ENCODE results near the gene DLEC1.
"Not testable (repeated sequence)": the region's sequence is repeated elsewhere in the genome, so short reads cannot be mapped to it uniquely, and the experiment has no call there.

Gene DLEC1

GRCh38 chr3:38084334-38085310 lies 45.6 kb downstream of the DLEC1 start:
- DNase-seq (ENCODE audit: low read depth) = no peak

GRCh38 chr3:38085311-38085942 lies 46.4 kb downstream of the DLEC1 start:
- no peak for DNase-seq (ENCODE audit: low read depth)

- DNase-seq (ENCODE audit: low read depth) = no peak
Observed at GRCh38 chr3:38085943-38086324, 46.9 kb downstream of the DLEC1 start.

- no peak for DNase-seq (ENCODE audit: low read depth)
Observed at GRCh38 chr3:38086496-38086895, 47.5 kb downstream of the DLEC1 start.

- DNase-seq (ENCODE audit: low read depth) = not testable (repeated sequence)
Observed at GRCh38 chr3:38087278-38087677, 48.3 kb downstream of the DLEC1 start.

- no peak for DNase-seq (ENCODE audit: low read depth)
Observed at GRCh38 chr3:38088126-38089078, 49.4 kb downstream of the DLEC1 start.

GRCh38 chr3:38089163-38089562 lies 50.2 kb downstream of the DLEC1 start:
- DNase-seq (ENCODE audit: low read depth) = no peak

- no peak for DNase-seq (ENCODE audit: low read depth)
Observed at GRCh38 chr3:38090453-38090852, 51.4 kb downstream of the DLEC1 start.

- DNase-seq (ENCODE audit: low read depth) = no peak
Observed at GRCh38 chr3:38094999-38095398, 56.0 kb downstream of the DLEC1 start.

- DNase-seq (ENCODE audit: low read depth) = no peak
Observed at GRCh38 chr3:38095669-38096483, 56.9 kb downstream of the DLEC1 start.

GRCh38 chr3:38097446-38098375 lies 58.7 kb downstream of the DLEC1 start:
- no peak for DNase-seq (ENCODE audit: low read depth)

GRCh38 chr3:38098376-38098723 lies 59.3 kb downstream of the DLEC1 start:
- no peak for DNase-seq (ENCODE audit: low read depth)

GRCh38 chr3:38099518-38099917 lies 60.5 kb downstream of the DLEC1 start:
- DNase-seq (ENCODE audit: low read depth) = no peak

GRCh38 chr3:38100498-38100897 lies 61.5 kb downstream of the DLEC1 start:
- DNase-seq (ENCODE audit: low read depth) = no peak

- no peak for DNase-seq (ENCODE audit: low read depth)
Observed at GRCh38 chr3:38101811-38102443, 62.9 kb downstream of the DLEC1 start.

- DNase-seq (ENCODE audit: low read depth) = no peak
Observed at GRCh38 chr3:38102444-38102814, 63.4 kb downstream of the DLEC1 start.

GRCh38 chr3:38105525-38105924 lies 66.5 kb downstream of the DLEC1 start:
- DNase-seq (ENCODE audit: low read depth) = no peak

- no peak for DNase-seq (ENCODE audit: low read depth)
Observed at GRCh38 chr3:38107911-38108648, 69.1 kb downstream of the DLEC1 start.
